K562 (cell line): ENCODE results near the gene TOMM6. TPM values are rescaled to one million over a fixed set of nuclear protein-coding genes. Genes with fewer than 3 reads are reported as not detected.

Experiments
- CBX3 ChIP-seq, 2 experiments: IDR thresholded peaks; 1 replicate in 1 of 2; 2 replicates in 1 of 2; pipeline ENCODE4 v1.6.1; 2012; ENCODE audit warnings: inconsistent platforms in 2 of 2, low read length in 2 of 2, borderline replicate concordance in 1 of 2, control low read depth in 1 of 2
- CBX5 ChIP-seq: IDR thresholded peaks from 2 replicates; pipeline ENCODE4 v1.6.1; 2014; ENCODE audit warnings: low read depth, borderline replicate concordance
- CREB1 ChIP-seq, 2 experiments: sonication (generic) in 1 of 2; formaldehyde crosslinking in 1 of 2; IDR thresholded peaks; 2 replicates each; pipeline versions ENCODE4 v1.6.1 to v1.8.0; 2012 to 2022; ENCODE audit warnings: inconsistent platforms in 1 of 2, mild to moderate bottlenecking in 1 of 2, missing genetic modification reagents in 1 of 2, moderate library complexity in 1 of 2
- FOXK1 ChIP-seq: sonication (generic); formaldehyde crosslinking; IDR thresholded peaks from 2 replicates; pipeline ENCODE4 v1.8.0; 2022; ENCODE audit warnings: missing genetic modification reagents, mild to moderate bottlenecking, borderline replicate concordance
- GMEB1 ChIP-seq: fragments of 250-450 bp; sonication (Bioruptor Pico); IDR thresholded peaks from 2 replicates; pipeline ENCODE4 v1.4.0; 2020; ENCODE audit warnings: mild to moderate bottlenecking
- KDM5B ChIP-seq: fragments of 200-600 bp; sonication (generic); IDR thresholded peaks from 2 replicates; pipeline ENCODE4 v1.6.1; 2012; ENCODE audit warnings: low read depth, mild to moderate bottlenecking, moderate library complexity, low read length, control low read depth, inconsistent platforms; ENCODE audit not compliant: insufficient replicate concordance
- NFE2 ChIP-seq: IDR thresholded peaks from 2 replicates; pipeline ENCODE4 v1.6.1; 2014; ENCODE audit warnings: antibody characterized with exemption, low read depth
- NR4A1 ChIP-seq, 2 experiments: fragments of 250-450 bp in 1 of 2; fragments of 450-650 bp in 1 of 2; sonication (Bioruptor Pico) in 1 of 2; IDR thresholded peaks; 2 replicates each; pipeline versions ENCODE4 v1.4.0 to v1.6.1; 2016 to 2020; ENCODE audit warnings: mild to moderate bottlenecking in 2 of 2, missing compliant biosample characterization in 1 of 2, missing genetic modification characterization in 1 of 2, moderate library complexity in 1 of 2
- POLR2AphosphoS5 ChIP-seq: IDR thresholded peaks from 2 replicates; pipeline ENCODE4 v1.6.1; 2011; ENCODE audit warnings: mild to moderate bottlenecking, low read depth, low read length, moderate library complexity; ENCODE audit not compliant: control insufficient read depth, insufficient read depth
- PURB ChIP-seq: sonication (generic); formaldehyde crosslinking; IDR thresholded peaks from 2 replicates; pipeline ENCODE4 v1.9.0; 2021; ENCODE audit warnings: low read depth, mild to moderate bottlenecking, missing genetic modification reagents
- RBM14 ChIP-seq: fragments of 200-400 bp; formaldehyde crosslinking; IDR thresholded peaks from 2 replicates; pipeline ENCODE4 v1.6.1; 2018; ENCODE audit warnings: low read depth, mild to moderate bottlenecking, low read length, moderate library complexity, borderline replicate concordance; ENCODE audit not compliant: insufficient read depth
- RBM39 ChIP-seq: fragments of 200-400 bp; formaldehyde crosslinking; optimal IDR thresholded peaks from 2 replicates; pipeline ENCODE3; 2018; ENCODE audit warnings: low read depth, low read length
- SIN3B ChIP-seq: fragments of 450-650 bp; IDR thresholded peaks from 2 replicates; pipeline ENCODE4 v1.6.1; 2017; ENCODE audit warnings: low read depth, mild to moderate bottlenecking, moderate library complexity
- SNIP1 ChIP-seq: fragments of 450-650 bp; IDR thresholded peaks from 2 replicates; pipeline ENCODE4 v1.7.1; 2017; ENCODE audit warnings: low read depth, mild to moderate bottlenecking
- SPI1 ChIP-seq: IDR thresholded peaks from 2 replicates; pipeline ENCODE4 v1.6.1; 2011; ENCODE audit warnings: low read depth, low read length, control low read depth, borderline replicate concordance
- ZBTB1 ChIP-seq: sonication (generic); formaldehyde crosslinking; IDR thresholded peaks from 2 replicates; pipeline ENCODE4 v1.8.1; 2023; ENCODE audit warnings: missing genetic modification reagents, low read depth, mild to moderate bottlenecking, borderline replicate concordance
- ZNF133 ChIP-seq: fragments of 250-450 bp; sonication (Bioruptor Pico); IDR thresholded peaks from 2 replicates; pipeline ENCODE4 v1.4.0; 2020; ENCODE audit warnings: mild to moderate bottlenecking
- ZNF668 ChIP-seq: fragments of 250-450 bp; sonication (Bioruptor Pico); IDR thresholded peaks from 2 replicates; pipeline ENCODE4 v1.8.0; 2022; ENCODE audit warnings: mild to moderate bottlenecking, inconsistent platforms
- ZNF717 ChIP-seq: fragments of 250-450 bp; sonication (Bioruptor Pico); IDR thresholded peaks from 2 replicates; pipeline ENCODE4 v1.5.0; 2021
- polyA plus RNA-seq, 8 experiments: library from polyadenylated mRNA; depleted of rRNA in 4 of 8; stranded (reverse) in 5 of 8; unstranded in 3 of 8; fragments of >200 nt; fragmentation: Nextera tagmentation in 2 of 8; fragmentation: Illumina TruSeq in 1 of 8; extraction: Ambion mirVana in 2 of 8; extraction: Trizol in 1 of 8; gene quantifications; 2 replicates each; pipeline versions ENCODE4 v1.2.1 to v1.2.3, GENCODE V29; 2011 to 2014; ENCODE audit warnings: inconsistent platforms in 1 of 8, missing spikeins in 1 of 8
- total RNA-seq, 7 experiments: library from RNA; depleted of rRNA in 6 of 7; stranded (reverse); fragments of >200 nt in 6 of 7; fragmentation: Illumina TruSeq in 2 of 7; extraction: Trizol in 2 of 7; gene quantifications; 2 replicates each; pipeline versions ENCODE4 v1.2.1 to v1.2.3, GENCODE V29; 2011 to 2021; ENCODE audit warnings: low replicate concordance in 1 of 7
- TF ChIP-seq, protein P1 (sequence below): IDR thresholded peaks from 3 replicates; pipeline ENCODE4 v1.6.1; 2011; ENCODE audit warnings: borderline replicate concordance, mild to moderate bottlenecking, moderate library complexity; ENCODE audit not compliant: insufficient read length; ENCODE audit errors: extremely low read depth

TOMM6 gene
- total and polyA plus RNA-seq, 9 of the 15 experiments (the other 6 are each of a cell fraction or from before 2014, with no cell fraction given), result 380 to 2,097 (median 1,065) TPM

DNA sequence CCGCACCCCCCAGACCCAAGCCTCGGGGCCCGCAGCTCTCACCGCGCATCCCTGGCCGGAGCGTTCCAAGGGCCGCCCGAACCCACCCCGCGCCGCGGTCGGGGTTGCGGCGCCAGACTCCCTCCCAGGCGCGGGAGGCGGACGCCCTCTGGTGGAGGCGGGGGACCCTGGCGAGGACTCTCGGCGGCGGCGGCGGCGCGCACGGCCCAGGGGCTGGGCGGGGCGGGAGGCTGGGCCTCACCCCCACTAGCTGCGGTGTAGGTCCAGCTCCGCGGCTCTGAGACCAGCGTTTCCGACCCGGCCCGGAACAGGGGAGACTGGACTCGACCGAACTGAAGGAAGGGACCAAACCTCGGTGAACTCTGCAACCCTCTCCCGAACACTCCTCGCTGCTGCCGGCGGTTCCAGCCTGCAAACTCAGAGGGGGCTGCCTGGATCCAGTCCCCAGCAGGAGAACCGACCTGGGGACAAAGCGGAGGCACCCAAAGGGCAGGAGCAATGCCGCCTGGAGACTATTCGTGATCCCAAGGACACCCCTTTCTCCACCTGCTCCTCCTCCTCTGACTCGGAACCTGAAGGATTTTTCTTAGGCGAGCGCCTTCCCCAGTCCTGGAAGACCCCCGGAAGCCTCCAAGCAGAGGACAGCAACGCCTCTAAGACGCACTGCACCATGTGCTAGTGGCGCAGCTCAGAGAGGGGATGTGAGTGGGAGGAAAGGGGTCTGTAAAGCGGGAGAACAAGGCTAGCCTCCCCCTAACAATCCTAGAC is 859 bp upstream of the TOMM6 start (continued):
- no peak for TF ChIP-seq SNIP1
- TF ChIP-seq FOXK1 (CRISPR knock-in tag), result no peak
- TF ChIP-seq, protein P1, sequence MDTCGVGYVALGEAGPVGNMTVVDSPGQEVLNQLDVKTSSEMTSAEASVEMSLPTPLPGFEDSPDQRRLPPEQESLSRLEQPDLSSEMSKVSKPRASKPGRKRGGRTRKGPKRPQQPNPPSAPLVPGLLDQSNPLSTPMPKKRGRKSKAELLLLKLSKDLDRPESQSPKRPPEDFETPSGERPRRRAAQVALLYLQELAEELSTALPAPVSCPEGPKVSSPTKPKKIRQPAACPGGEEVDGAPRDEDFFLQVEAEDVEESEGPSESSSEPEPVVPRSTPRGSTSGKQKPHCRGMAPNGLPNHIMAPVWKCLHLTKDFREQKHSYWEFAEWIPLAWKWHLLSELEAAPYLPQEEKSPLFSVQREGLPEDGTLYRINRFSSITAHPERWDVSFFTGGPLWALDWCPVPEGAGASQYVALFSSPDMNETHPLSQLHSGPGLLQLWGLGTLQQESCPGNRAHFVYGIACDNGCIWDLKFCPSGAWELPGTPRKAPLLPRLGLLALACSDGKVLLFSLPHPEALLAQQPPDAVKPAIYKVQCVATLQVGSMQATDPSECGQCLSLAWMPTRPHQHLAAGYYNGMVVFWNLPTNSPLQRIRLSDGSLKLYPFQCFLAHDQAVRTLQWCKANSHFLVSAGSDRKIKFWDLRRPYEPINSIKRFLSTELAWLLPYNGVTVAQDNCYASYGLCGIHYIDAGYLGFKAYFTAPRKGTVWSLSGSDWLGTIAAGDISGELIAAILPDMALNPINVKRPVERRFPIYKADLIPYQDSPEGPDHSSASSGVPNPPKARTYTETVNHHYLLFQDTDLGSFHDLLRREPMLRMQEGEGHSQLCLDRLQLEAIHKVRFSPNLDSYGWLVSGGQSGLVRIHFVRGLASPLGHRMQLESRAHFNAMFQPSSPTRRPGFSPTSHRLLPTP, result no peak
- TF ChIP-seq RBM39, result no peak
- 0 out of 2 replicates have a peak, but pooled peaks have one; percentile 4 for TF ChIP-seq ZNF133 (CRISPR knock-in tag)
- TF ChIP-seq CBX3 (IDR thresholded peaks at IDR 0.05; ENCODE audit: borderline replicate concordance in 1 of 2, low read length in 2 of 2), result no peak
- peak; percentile 1 for TF ChIP-seq KDM5B
- peak; percentile 67 for TF ChIP-seq SIN3B
- no peak for TF ChIP-seq ZNF668 (CRISPR knock-in tag)
- TF ChIP-seq POLR2AphosphoS5, result peak; percentile 24; the same call in 1 of the 2 replicates
- TF ChIP-seq NFE2, result no peak
- no peak for TF ChIP-seq CREB1 (IDR thresholded peaks at IDR 0.05)
- TF ChIP-seq CREB1 (CRISPR knock-in tag; IDR thresholded peaks at IDR 0.05), result peak; percentile 27; the same call in 1 of the 2 replicates
- peak; percentile 61 for TF ChIP-seq GMEB1
- TF ChIP-seq NR4A1 (CRISPR knock-in tag; IDR thresholded peaks at IDR 0.05), result 0 out of 2 replicates have a peak, but pooled peaks have one; percentile 66
- TF ChIP-seq NR4A1 (tag; IDR thresholded peaks at IDR 0.05), result no peak
- no peak for TF ChIP-seq ZNF717 (CRISPR knock-in tag)
- no peak for TF ChIP-seq PURB
- no peak for TF ChIP-seq RBM14
- TF ChIP-seq CBX5, result no peak
- TF ChIP-seq ZBTB1 (CRISPR knock-in tag), result peak; percentile 94
- no peak for TF ChIP-seq SPI1
